GM23338 (cell line): ENCODE measurements around the gene MS4A5. TPM values are rescaled to one million over a fixed set of nuclear protein-coding genes. Genes with fewer than 3 reads are reported as not detected.

Source experiments
- ATAC-seq: fragments of 200-7000 bp; cut with Tn5 transposase; 3 replicates; pipeline ENCODE4 v1.9.1; 2020
- DNase-seq: peaks from one replicate; pipeline ENCODE4 v3.0.0-alpha.2; 2015; ENCODE audit warnings: low spot score
- H2AFZ ChIP-seq: fragments of 200-600 bp; sonication (generic); 2 replicates; pipeline ENCODE4 v1.8.0; 2016; ENCODE audit warnings: antibody characterized with exemption, mild to moderate bottlenecking, moderate library complexity
- H3F3A ChIP-seq: fragments of 200-600 bp; sonication (generic); replicated peaks from 2 replicates; pipeline ENCODE4 v1.8.0; 2017; ENCODE audit warnings: antibody characterized with exemption, mixed run types, low read depth
- H3K27ac ChIP-seq: fragments of 200-600 bp; sonication (generic); 2 replicates; pipeline ENCODE4 v1.6.1; 2016; ENCODE audit warnings: low read depth
- H3K27me3 ChIP-seq: fragments of 200-600 bp; sonication (generic); 2 replicates; pipeline ENCODE4 v1.8.0; 2016; ENCODE audit warnings: mild to moderate bottlenecking, mixed run types, moderate library complexity; ENCODE audit not compliant: insufficient read depth
- H3K36me3 ChIP-seq: fragments of 200-600 bp; sonication (generic); 2 replicates; pipeline ENCODE4 v1.8.0; 2016; ENCODE audit warnings: mild to moderate bottlenecking; ENCODE audit not compliant: insufficient read depth
- H3K4me1 ChIP-seq: fragments of 200-600 bp; sonication (generic); 2 replicates; pipeline ENCODE4 v1.8.0; 2016; ENCODE audit warnings: mild to moderate bottlenecking, moderate library complexity; ENCODE audit not compliant: insufficient read depth
- H3K4me2 ChIP-seq: fragments of 200-600 bp; sonication (generic); 2 replicates; pipeline ENCODE4 v1.7.1; 2017; ENCODE audit warnings: mixed run types
- H3K4me3 ChIP-seq: fragments of 200-600 bp; sonication (generic); 2 replicates; pipeline ENCODE4 v1.6.1; 2016; ENCODE audit warnings: mixed run types
- H3K79me2 ChIP-seq: fragments of 200-600 bp; sonication (generic); replicated peaks from 2 replicates; pipeline ENCODE4 v1.8.0; 2017; ENCODE audit warnings: mild to moderate bottlenecking; ENCODE audit not compliant: insufficient read depth
- H3K9me2 ChIP-seq: fragments of 200-600 bp; sonication (generic); 2 replicates; pipeline ENCODE4 v1.8.0; 2017; ENCODE audit not compliant: insufficient read depth
- H4K20me1 ChIP-seq: fragments of 200-600 bp; sonication (generic); replicated peaks from 2 replicates; pipeline ENCODE4 v1.8.0; 2017; ENCODE audit warnings: mild to moderate bottlenecking; ENCODE audit not compliant: insufficient read depth
- H3K27ac Mint-ChIP-seq: 2 replicates; pipeline ENCODE4 v1.8.0; 2020; ENCODE audit warnings: inconsistent platforms, mild to moderate bottlenecking, moderate library complexity, mixed read lengths
- H3K27me3 Mint-ChIP-seq: 3 replicates; pipeline ENCODE4 v1.8.0; 2022; ENCODE audit warnings: low read depth, mild to moderate bottlenecking, moderate library complexity, mixed read lengths, inconsistent platforms; ENCODE audit not compliant: insufficient read depth, poor library complexity
- H3K36me3 Mint-ChIP-seq: 3 replicates; pipeline ENCODE4 v1.8.0; 2021; ENCODE audit warnings: low read depth, mild to moderate bottlenecking, inconsistent platforms, moderate library complexity, mixed read lengths
- H3K4me1 Mint-ChIP-seq: 3 replicates; pipeline ENCODE4 v1.8.0; 2020; ENCODE audit warnings: mild to moderate bottlenecking, inconsistent platforms, mixed read lengths
- H3K4me3 Mint-ChIP-seq: 3 replicates; pipeline ENCODE4 v1.8.0; 2021; ENCODE audit warnings: moderate library complexity, mild to moderate bottlenecking, inconsistent platforms, mixed read lengths
- H3K9me3 Mint-ChIP-seq: 3 replicates; pipeline ENCODE4 v1.8.0; 2020; ENCODE audit warnings: moderate library complexity, mild to moderate bottlenecking, inconsistent platforms, mixed read lengths
- CREB1 ChIP-seq: fragments of 250-450 bp; sonication (Bioruptor Pico); IDR thresholded peaks from 2 replicates; pipeline ENCODE4 v1.5.0; 2020; ENCODE audit warnings: low read depth, mild to moderate bottlenecking, moderate library complexity
- EZH2 ChIP-seq: fragments of 200-600 bp; sonication (generic); IDR thresholded peaks from one replicate; pipeline ENCODE4 v1.8.0; 2017; ENCODE audit warnings: antibody characterized with exemption, mild to moderate bottlenecking, low read depth; ENCODE audit not compliant: unreplicated experiment
- POLR2AphosphoS5 ChIP-seq: IDR thresholded peaks from 2 replicates; pipeline ENCODE4 v1.6.1; 2016; ENCODE audit warnings: antibody characterized with exemption, low read depth
- polyA plus RNA-seq: library from polyadenylated mRNA; unstranded; fragments of >200 nt; fragmentation: Nextera tagmentation; extraction: Ambion mirVana; gene quantifications from 2 replicates; pipeline ENCODE4 v1.2.1, GENCODE V29; 2016
- total RNA-seq: library from RNA; depleted of rRNA; stranded (reverse); fragments of >200 nt; shearing (Covaris generic); gene quantifications from 2 replicates; pipeline ENCODE4 v1.2.3, GENCODE V29; 2014
- TF ChIP-seq, protein P1 (sequence below), 2 experiments: fragments of 200-600 bp in 1 of 2; sonication (generic) in 1 of 2; conservative IDR thresholded peaks; 2 replicates each; pipeline versions ENCODE4 v1.5.1 to v1.6.1; 2016 to 2017; ENCODE audit warnings: antibody characterized with exemption in 2 of 2, low read depth in 2 of 2, mild to moderate bottlenecking in 2 of 2, moderate library complexity in 1 of 2
- TF ChIP-seq, protein P2 (sequence below): fragments of 250-450 bp; sonication (Bioruptor Pico); IDR thresholded peaks from 2 replicates; pipeline ENCODE4 v1.5.0; 2020; ENCODE audit warnings: mild to moderate bottlenecking, moderate library complexity

Gene MS4A5
- total and polyA plus RNA-seq, 2 experiments from 2014 or later, result not detected

DNA sequence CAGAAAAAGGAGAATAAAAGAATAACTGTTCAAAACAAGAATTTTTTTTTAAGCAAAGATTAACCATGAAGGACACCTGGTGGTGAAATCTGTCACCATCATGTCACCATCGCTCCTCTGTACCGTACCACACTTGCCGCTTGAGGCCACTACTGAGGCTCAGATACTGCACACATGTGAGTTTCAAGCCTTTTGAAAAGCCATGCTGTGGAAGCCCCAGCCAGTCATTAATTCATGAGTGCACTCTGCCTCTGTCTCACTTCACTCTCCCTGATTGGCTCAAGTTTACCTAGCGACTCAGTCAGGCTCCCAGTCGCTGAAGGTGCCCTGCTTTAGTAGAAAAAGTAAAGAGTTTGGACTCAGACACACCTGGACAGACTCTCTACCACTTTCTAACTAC, 56.6 kb downstream of the MS4A5 start:
- TF ChIP-seq EZH2 (no peak), CREB1 (CRISPR knock-in tag) (no peak)
- TF ChIP-seq, protein P1, sequence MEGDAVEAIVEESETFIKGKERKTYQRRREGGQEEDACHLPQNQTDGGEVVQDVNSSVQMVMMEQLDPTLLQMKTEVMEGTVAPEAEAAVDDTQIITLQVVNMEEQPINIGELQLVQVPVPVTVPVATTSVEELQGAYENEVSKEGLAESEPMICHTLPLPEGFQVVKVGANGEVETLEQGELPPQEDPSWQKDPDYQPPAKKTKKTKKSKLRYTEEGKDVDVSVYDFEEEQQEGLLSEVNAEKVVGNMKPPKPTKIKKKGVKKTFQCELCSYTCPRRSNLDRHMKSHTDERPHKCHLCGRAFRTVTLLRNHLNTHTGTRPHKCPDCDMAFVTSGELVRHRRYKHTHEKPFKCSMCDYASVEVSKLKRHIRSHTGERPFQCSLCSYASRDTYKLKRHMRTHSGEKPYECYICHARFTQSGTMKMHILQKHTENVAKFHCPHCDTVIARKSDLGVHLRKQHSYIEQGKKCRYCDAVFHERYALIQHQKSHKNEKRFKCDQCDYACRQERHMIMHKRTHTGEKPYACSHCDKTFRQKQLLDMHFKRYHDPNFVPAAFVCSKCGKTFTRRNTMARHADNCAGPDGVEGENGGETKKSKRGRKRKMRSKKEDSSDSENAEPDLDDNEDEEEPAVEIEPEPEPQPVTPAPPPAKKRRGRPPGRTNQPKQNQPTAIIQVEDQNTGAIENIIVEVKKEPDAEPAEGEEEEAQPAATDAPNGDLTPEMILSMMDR (conservative IDR thresholded peaks at IDR 0.05; ENCODE audit: low read depth in 2 of 2), result peak; percentile 79 to 84
- Histone ChIP-seq H3K4me3 (no peak overlapping the region), H3K36me3 (no peaks in the 10 kb centered on the region), H3K79me2 (no peaks in the 10 kb centered on the region), H3K27ac (no peak overlapping the region), H3K4me1 (no peaks in the 10 kb centered on the region), H3K9me2 (no peaks in the 10 kb centered on the region), H3F3A (no peaks in the 10 kb centered on the region), H3K27me3 (no peaks in the 10 kb centered on the region), H2AFZ (no peak overlapping the region), H4K20me1 (no peaks in the 10 kb centered on the region), H3K4me2 (no peak overlapping the region)
- H3K27me3 Mint-ChIP-seq, result no peaks in the 10 kb centered on the region
- H3K36me3 Mint-ChIP-seq, result peaks cover 4% of the 10 kb centered on the region; the same call in 1 of the 3 replicates
- DNase-seq (peak; percentile 73), ATAC-seq (peak; percentile 94)
- peaks cover 5% of the 10 kb centered on the region; the same call in 2 of the 3 replicates for H3K9me3 Mint-ChIP-seq
- H3K4me1 Mint-ChIP-seq, result no peaks in the 10 kb centered on the region
- H3K27ac Mint-ChIP-seq, result no peak overlapping the region
- no peak overlapping the region for H3K4me3 Mint-ChIP-seq

DNA sequence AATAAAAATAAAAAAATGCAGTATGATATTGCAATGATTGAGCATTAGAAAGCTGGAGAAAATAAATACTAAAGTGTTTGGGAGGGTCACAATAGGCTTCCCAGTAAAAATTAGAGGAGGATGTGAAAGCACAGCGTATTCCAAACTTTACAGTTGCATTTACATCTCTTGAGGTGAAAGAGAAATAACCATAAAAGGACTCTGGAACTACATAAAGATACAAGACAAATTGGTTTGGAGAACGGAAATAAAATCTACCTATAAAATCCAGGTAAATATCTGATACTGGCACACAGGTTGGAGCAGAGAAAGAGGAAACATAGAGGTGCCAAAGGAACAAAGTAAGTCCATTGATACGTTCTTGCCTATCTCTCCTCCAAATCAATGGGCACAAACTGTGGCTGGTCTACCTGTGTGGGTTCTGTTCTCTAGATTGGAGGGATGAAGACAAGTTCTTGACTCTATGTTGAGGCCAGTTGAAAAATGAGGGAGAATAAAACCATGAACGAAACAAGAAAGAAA, 63.2 kb downstream of the MS4A5 start, which contains the start of gene MS4A12:
Gene MS4A12, plus strand, starts transcription at position 291 of the 522 bp plus-strand sequence. CDS start 4,541 bp downstream, outside the sequence.
- H3K36me3 Mint-ChIP-seq, result peaks cover 4% of the 10 kb centered on the region; the same call in 1 of the 3 replicates
- H3K27ac ChIP-seq, result no peak within 1 kb of the TSS
- no peaks in the 10 kb centered on the region for H3F3A ChIP-seq
- H2AFZ ChIP-seq, result no peak within 1 kb of the TSS
- H3K4me1 ChIP-seq, result no peaks in the 10 kb centered on the region
- no peak within 1 kb of the TSS for H3K4me2 ChIP-seq
- no peaks in the 10 kb centered on the region for H3K36me3 ChIP-seq
- H3K9me2 ChIP-seq, result 0 out of 2 replicates have a peak, but pooled peaks cover 13% of the 10 kb centered on the region
- DNase-seq (no peak), ATAC-seq (no peak)
- H4K20me1 ChIP-seq, result no peaks in the 10 kb centered on the region
- peaks cover 5% of the 10 kb centered on the region; the same call in 2 of the 3 replicates for H3K4me1 Mint-ChIP-seq
- H3K27me3 ChIP-seq, result no peaks in the 10 kb centered on the region
- H3K9me3 Mint-ChIP-seq, result peaks cover 13% of the 10 kb centered on the region
- H3K27ac Mint-ChIP-seq, result no peak within 1 kb of the TSS
- no peaks in the 10 kb centered on the region for H3K27me3 Mint-ChIP-seq
- H3K4me3 ChIP-seq, result no peak within 1 kb of the TSS
- TF ChIP-seq, protein P1 (conservative IDR thresholded peaks at IDR 0.05; ENCODE audit: low read depth in 2 of 2), result no peak
- no peak within 1 kb of the TSS for H3K4me3 Mint-ChIP-seq
- H3K79me2 ChIP-seq, result no peaks in the 10 kb centered on the region

DNA sequence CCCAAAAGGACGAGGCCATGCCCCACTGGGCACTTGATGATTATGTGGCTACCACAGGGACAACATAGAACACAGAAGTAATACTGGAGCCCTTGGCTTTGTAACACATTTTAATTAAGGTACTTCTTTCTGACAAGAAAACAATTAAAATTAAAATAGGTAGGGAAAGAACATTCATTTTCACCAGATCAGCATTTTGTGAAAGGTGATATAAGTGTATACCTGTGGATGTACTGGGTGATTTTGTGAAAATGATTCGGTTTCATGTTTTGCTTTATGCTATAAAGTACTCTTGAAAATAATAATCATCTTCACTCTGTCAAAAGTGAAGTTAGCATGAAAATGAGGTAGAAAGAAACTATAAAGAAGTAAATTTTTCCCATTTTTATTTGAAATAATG, 64.1 kb downstream of the MS4A5 start:
- H3K79me2 ChIP-seq, result no peaks in the 10 kb centered on the region
- no peak overlapping the region for H3K4me2 ChIP-seq
- ATAC-seq (no peak), DNase-seq (no peak)
- no peak overlapping the region for H2AFZ ChIP-seq
- no peaks in the 10 kb centered on the region for H4K20me1 ChIP-seq
- no peaks in the 10 kb centered on the region for H3K27me3 ChIP-seq
- Mint-ChIP-seq H3K4me3 (no peak overlapping the region), H3K27me3 (no peaks in the 10 kb centered on the region), H3K36me3 (peaks cover 6% of the 10 kb centered on the region; the same call in 2 of the 3 replicates), H3K4me1 (peaks cover 15% of the 10 kb centered on the region), H3K9me3 (peaks cover 14% of the 10 kb centered on the region), H3K27ac (no peak overlapping the region)
- H3K4me1 ChIP-seq, result peaks cover 4% of the 10 kb centered on the region
- H3K9me2 ChIP-seq, result 0 out of 2 replicates have a peak, but pooled peaks cover 13% of the 10 kb centered on the region
- no peaks in the 10 kb centered on the region for H3K36me3 ChIP-seq
- no peaks in the 10 kb centered on the region for H3F3A ChIP-seq
- H3K4me3 ChIP-seq, result no peak overlapping the region
- H3K27ac ChIP-seq, result no peak overlapping the region
- TF ChIP-seq, protein P2, sequence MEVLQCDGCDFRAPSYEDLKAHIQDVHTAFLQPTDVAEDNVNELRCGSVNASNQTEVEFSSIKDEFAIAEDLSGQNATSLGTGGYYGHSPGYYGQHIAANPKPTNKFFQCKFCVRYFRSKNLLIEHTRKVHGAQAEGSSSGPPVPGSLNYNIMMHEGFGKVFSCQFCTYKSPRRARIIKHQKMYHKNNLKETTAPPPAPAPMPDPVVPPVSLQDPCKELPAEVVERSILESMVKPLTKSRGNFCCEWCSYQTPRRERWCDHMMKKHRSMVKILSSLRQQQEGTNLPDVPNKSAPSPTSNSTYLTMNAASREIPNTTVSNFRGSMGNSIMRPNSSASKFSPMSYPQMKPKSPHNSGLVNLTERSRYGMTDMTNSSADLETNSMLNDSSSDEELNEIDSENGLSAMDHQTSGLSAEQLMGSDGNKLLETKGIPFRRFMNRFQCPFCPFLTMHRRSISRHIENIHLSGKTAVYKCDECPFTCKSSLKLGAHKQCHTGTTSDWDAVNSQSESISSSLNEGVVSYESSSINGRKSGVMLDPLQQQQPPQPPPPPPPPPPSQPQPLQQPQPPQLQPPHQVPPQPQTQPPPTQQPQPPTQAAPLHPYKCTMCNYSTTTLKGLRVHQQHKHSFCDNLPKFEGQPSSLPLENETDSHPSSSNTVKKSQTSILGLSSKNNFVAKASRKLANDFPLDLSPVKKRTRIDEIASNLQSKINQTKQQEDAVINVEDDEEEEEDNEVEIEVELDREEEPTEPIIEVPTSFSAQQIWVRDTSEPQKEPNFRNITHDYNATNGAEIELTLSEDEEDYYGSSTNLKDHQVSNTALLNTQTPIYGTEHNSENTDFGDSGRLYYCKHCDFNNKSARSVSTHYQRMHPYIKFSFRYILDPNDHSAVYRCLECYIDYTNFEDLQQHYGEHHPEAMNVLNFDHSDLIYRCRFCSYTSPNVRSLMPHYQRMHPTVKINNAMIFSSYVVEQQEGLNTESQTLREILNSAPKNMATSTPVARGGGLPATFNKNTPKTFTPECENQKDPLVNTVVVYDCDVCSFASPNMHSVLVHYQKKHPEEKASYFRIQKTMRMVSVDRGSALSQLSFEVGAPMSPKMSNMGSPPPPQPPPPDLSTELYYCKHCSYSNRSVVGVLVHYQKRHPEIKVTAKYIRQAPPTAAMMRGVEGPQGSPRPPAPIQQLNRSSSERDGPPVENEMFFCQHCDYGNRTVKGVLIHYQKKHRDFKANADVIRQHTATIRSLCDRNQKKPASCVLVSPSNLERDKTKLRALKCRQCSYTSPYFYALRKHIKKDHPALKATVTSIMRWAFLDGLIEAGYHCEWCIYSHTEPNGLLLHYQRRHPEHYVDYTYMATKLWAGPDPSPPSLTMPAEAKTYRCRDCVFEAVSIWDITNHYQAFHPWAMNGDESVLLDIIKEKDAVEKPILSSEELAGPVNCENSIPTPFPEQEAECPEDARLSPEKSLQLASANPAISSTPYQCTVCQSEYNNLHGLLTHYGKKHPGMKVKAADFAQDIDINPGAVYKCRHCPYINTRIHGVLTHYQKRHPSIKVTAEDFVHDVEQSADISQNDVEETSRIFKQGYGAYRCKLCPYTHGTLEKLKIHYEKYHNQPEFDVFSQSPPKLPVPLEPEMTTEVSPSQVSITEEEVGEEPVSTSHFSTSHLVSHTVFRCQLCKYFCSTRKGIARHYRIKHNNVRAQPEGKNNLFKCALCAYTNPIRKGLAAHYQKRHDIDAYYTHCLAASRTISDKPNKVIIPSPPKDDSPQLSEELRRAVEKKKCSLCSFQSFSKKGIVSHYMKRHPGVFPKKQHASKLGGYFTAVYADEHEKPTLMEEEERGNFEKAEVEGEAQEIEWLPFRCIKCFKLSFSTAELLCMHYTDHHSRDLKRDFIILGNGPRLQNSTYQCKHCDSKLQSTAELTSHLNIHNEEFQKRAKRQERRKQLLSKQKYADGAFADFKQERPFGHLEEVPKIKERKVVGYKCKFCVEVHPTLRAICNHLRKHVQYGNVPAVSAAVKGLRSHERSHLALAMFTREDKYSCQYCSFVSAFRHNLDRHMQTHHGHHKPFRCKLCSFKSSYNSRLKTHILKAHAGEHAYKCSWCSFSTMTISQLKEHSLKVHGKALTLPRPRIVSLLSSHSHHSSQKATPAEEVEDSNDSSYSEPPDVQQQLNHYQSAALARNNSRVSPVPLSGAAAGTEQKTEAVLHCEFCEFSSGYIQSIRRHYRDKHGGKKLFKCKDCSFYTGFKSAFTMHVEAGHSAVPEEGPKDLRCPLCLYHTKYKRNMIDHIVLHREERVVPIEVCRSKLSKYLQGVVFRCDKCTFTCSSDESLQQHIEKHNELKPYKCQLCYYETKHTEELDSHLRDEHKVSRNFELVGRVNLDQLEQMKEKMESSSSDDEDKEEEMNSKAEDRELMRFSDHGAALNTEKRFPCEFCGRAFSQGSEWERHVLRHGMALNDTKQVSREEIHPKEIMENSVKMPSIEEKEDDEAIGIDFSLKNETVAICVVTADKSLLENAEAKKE, result no peak
- no peak for TF ChIP-seq POLR2AphosphoS5
